ENCODE results near the gene NDUFS3.

Gene NDUFS3

GRCh38 chr11:47592251-47592650 lies 13.4 kb downstream of the NDUFS3 start:
- no peak for DNase-seq

- DNase-seq: no peak
Measured at GRCh38 chr11:47592970-47593369, 14.1 kb downstream of the NDUFS3 start.

GRCh38 chr11:47593492-47593933 lies 14.6 kb downstream of the NDUFS3 start:
- no peak for DNase-seq

- no peak for DNase-seq
Measured at GRCh38 chr11:47593934-47594855, 15.3 kb downstream of the NDUFS3 start, which contains the start of gene C1QTNF4. Gene C1QTNF4 (minus strand): TSS chr11:47594411. CDS start chr11:47590810, 3,601 bp downstream.

- no peak for DNase-seq
Measured at GRCh38 chr11:47595029-47595428, 16.2 kb downstream of the NDUFS3 start.

- no peak for DNase-seq
Measured at GRCh38 chr11:47595967-47596366, 17.1 kb downstream of the NDUFS3 start.

- no peak for DNase-seq
Measured at GRCh38 chr11:47599902-47600301, 21.0 kb downstream of the NDUFS3 start.

- no peak for DNase-seq
Measured at GRCh38 chr11:47603295-47603694, 24.4 kb downstream of the NDUFS3 start.

- DNase-seq: no peak
Measured at GRCh38 chr11:47605921-47606320, 27.0 kb downstream of the NDUFS3 start.

GRCh38 chr11:47606731-47607130 lies 27.9 kb downstream of the NDUFS3 start:
- no peak for DNase-seq

- DNase-seq: no peak
Measured at GRCh38 chr11:47607380-47607779, 28.5 kb downstream of the NDUFS3 start.

GRCh38 chr11:47609675-47610074 lies 30.8 kb downstream of the NDUFS3 start:
- no peak for DNase-seq

GRCh38 chr11:47611348-47611794 lies 32.5 kb downstream of the NDUFS3 start:
- no peak for DNase-seq

- DNase-seq: no peak
Measured at GRCh38 chr11:47615249-47615648, 36.4 kb downstream of the NDUFS3 start.

GRCh38 chr11:47616726-47617416 lies 38.0 kb downstream of the NDUFS3 start:
- DNase-seq: no peak

GRCh38 chr11:47617417-47617809 lies 38.5 kb downstream of the NDUFS3 start:
- DNase-seq: no peak

GRCh38 chr11:47620836-47621378 lies 42.0 kb downstream of the NDUFS3 start:
- no peak for DNase-seq

GRCh38 chr11:47626234-47626633 lies 47.4 kb downstream of the NDUFS3 start:
- DNase-seq: no peak

- DNase-seq: no peak
Measured at GRCh38 chr11:47628026-47628425, 49.2 kb downstream of the NDUFS3 start.

GRCh38 chr11:47631473-47631872 lies 52.6 kb downstream of the NDUFS3 start:
- no peak for DNase-seq
